GM12878 (cell line): ENCODE data around the gene NAV2. TPM values are rescaled to one million over a fixed set of nuclear protein-coding genes. Genes with fewer than 3 reads are reported as not detected.

Experiments
- ATAC-seq: fragments of 200-7000 bp; cut with Tn5 transposase; 3 replicates; pipeline ENCODE4 v1.9.1; 2020; ENCODE audit warnings: mild to moderate bottlenecking, moderate library complexity
- BruUV-seq: library from RNA; stranded (reverse); fragments of 400-500 nt; replicated peaks from 2 replicates; lab custom pipeline; 2021; lab: Mats Ljungman, UMichigan
- CTCF ChIA-PET: fragments of 300-600 bp; sonication (Branson Sonifier 250); formaldehyde crosslinking; extraction: SDS; loops from one replicate; lab custom pipeline; 2021; ENCODE audit warnings: inconsistent platforms; lab: Yijun Ruan, JAX
- POLR2A ChIA-PET: fragments of 350-600 bp; formaldehyde crosslinking; extraction: SDS; loops from one replicate; lab custom pipeline; 2021; ENCODE audit warnings: inconsistent platforms; lab: Charles Lee
- RAD21 ChIA-PET: fragments of 300-600 bp; sonication (Branson Sonifier 250); formaldehyde crosslinking; loops from one replicate; lab custom pipeline; 2023; ENCODE audit warnings: antibody characterized with exemption; ENCODE audit not compliant: unreplicated experiment; lab: Charles Lee
- SMC1A ChIA-PET: fragments of 300-600 bp; sonication (Branson Sonifier 250); formaldehyde crosslinking; loops from one replicate; lab custom pipeline; 2023; ENCODE audit not compliant: unreplicated experiment, uncharacterized antibody; lab: Charles Lee
- DNase-seq: peaks from one replicate; pipeline ENCODE4 v3.0.0-alpha.2; 2011; ENCODE audit warnings: low read depth, low spot score
- FAIRE-seq: peaks from 3 replicates; lab custom pipeline; 2011; peaks lifted over from hg19 to GRCh38; lab: Jason Lieb, UNC
- H2AFZ ChIP-seq: 2 replicates; pipeline ENCODE4 v1.6.0; 2011; ENCODE audit warnings: low read depth, low read length, control low read depth; ENCODE audit not compliant: control insufficient read depth
- H3K27ac ChIP-seq: 2 replicates; pipeline ENCODE4 v1.5.1; 2011; ENCODE audit warnings: control low read depth; ENCODE audit not compliant: control insufficient read depth, insufficient read depth
- H3K27me3 ChIP-seq, 2 experiments: replicated peaks in 1 of 2; 2 replicates each; pipeline versions ENCODE4 v1.6.0 to v1.6.1; 2011; ENCODE audit warnings: low read length in 1 of 2; ENCODE audit not compliant: control insufficient read depth in 2 of 2, insufficient read depth in 2 of 2
- H3K36me3 ChIP-seq, 2 experiments: 2 replicates each; pipeline ENCODE4 v1.5.1; 2011; ENCODE audit warnings: low read length in 1 of 2; ENCODE audit not compliant: control insufficient read depth in 2 of 2, insufficient read depth in 2 of 2
- H3K4me1 ChIP-seq: 2 replicates; pipeline ENCODE4 v1.6.1; 2011; ENCODE audit warnings: mild to moderate bottlenecking, low read length, moderate library complexity, mixed read lengths; ENCODE audit not compliant: control insufficient read depth, insufficient read depth
- H3K4me2 ChIP-seq: 2 replicates; pipeline ENCODE4 v1.6.0; 2011; ENCODE audit warnings: control low read depth; ENCODE audit not compliant: control insufficient read depth, insufficient read depth
- H3K4me3 ChIP-seq: fragments of 200-600 bp; sonication (generic); 2 replicates; pipeline ENCODE4 v1.5.1; 2016
- H3K79me2 ChIP-seq: 2 replicates; pipeline ENCODE4 v1.6.0; 2011; ENCODE audit warnings: low read length; ENCODE audit not compliant: control insufficient read depth, insufficient read depth
- H3K9ac ChIP-seq: 2 replicates; pipeline ENCODE4 v1.8.0; 2011; ENCODE audit warnings: low read length, control low read depth, mixed read lengths; ENCODE audit not compliant: control insufficient read depth, insufficient read depth
- H3K9me3 ChIP-seq: replicated peaks from 3 replicates; pipeline ENCODE4 v1.5.1; 2011; ENCODE audit warnings: mild to moderate bottlenecking, low read length; ENCODE audit not compliant: control insufficient read depth, insufficient read depth
- H4K20me1 ChIP-seq: 2 replicates; pipeline ENCODE4 v1.6.0; 2011; ENCODE audit not compliant: control insufficient read depth, insufficient read depth
- EP300 ChIP-seq, 2 experiments: fragments of 150-350 bp in 1 of 2; IDR thresholded peaks; 2 replicates each; pipeline ENCODE4 v1.6.1; 2011 to 2012; ENCODE audit warnings: low read depth in 2 of 2, low read length in 2 of 2, borderline replicate concordance in 1 of 2, improper control_type of control experiment in 1 of 2, inconsistent platforms in 1 of 2; ENCODE audit not compliant: control insufficient read depth in 1 of 2
- FOXK2 ChIP-seq: fragments of 450-650 bp; IDR thresholded peaks from 2 replicates; pipeline ENCODE4 v1.6.1; 2017; ENCODE audit warnings: mild to moderate bottlenecking, moderate library complexity
- HCFC1 ChIP-seq: fragments of 150-350 bp; IDR thresholded peaks from 2 replicates; pipeline ENCODE4 v1.6.1; 2014; ENCODE audit warnings: low read length
- MLLT1 ChIP-seq: fragments of 450-650 bp; IDR thresholded peaks from 2 replicates; pipeline ENCODE4 v1.6.1; 2016; ENCODE audit warnings: mild to moderate bottlenecking
- MTA3 ChIP-seq: IDR thresholded peaks from 2 replicates; pipeline ENCODE4 v1.6.1; 2012; ENCODE audit warnings: low read length, inconsistent platforms, borderline replicate concordance
- RELB ChIP-seq: fragments of 450-650 bp; IDR thresholded peaks from 2 replicates; pipeline ENCODE4 v1.6.1; 2017; ENCODE audit warnings: low read depth, mild to moderate bottlenecking, moderate library complexity
- ZNF217 ChIP-seq: fragments of 450-650 bp; IDR thresholded peaks from 2 replicates; pipeline ENCODE4 v1.6.1; 2017; ENCODE audit warnings: antibody characterized with exemption, mild to moderate bottlenecking
- WGBS: methylation state at CpG from one replicate; pipeline ENCODE4 v1.1.6; 2016; ENCODE audit warnings: low lambda C conversion rate; ENCODE audit not compliant: insufficient replicate concordance, insufficient coverage; ENCODE audit errors: missing lambda C conversion rate; 5-methylcytosine and 5-hydroxymethylcytosine counted together
- in situ Hi-C: fragments of 300-500 bp; cut with MboI; formaldehyde crosslinking; loops from 9 replicates; pipeline ENCODE4 v1.14.3; 2018; ENCODE audit warnings: mixed read lengths
- intact Hi-C: fragments of 100-400 bp; cut with micrococcal nuclease; formaldehyde crosslinking; loops from one replicate; pipeline ENCODE4 v1.14.2; 2022; ENCODE audit not compliant: unreplicated experiment
- polyA plus RNA-seq, 11 experiments: library from polyadenylated mRNA; depleted of rRNA in 4 of 11; unstranded in 6 of 11; stranded (reverse) in 5 of 11; fragments of >200 nt; fragmentation: Nextera tagmentation in 4 of 11; fragmentation: Illumina TruSeq in 1 of 11; extraction: Ambion mirVana in 4 of 11; extraction: Trizol in 1 of 11; gene quantifications; 1 replicate in 1 of 11; 2 replicates in 10 of 11; pipeline versions ENCODE4 v1.2.1 to v1.2.3, GENCODE V29; 2011 to 2016; ENCODE audit warnings: inconsistent platforms in 2 of 11, missing spikeins in 2 of 11, low read depth in 1 of 11
- total RNA-seq, 4 experiments: library from RNA; depleted of rRNA in 3 of 4; stranded (reverse); fragments of >200 nt in 3 of 4; fragmentation: Illumina TruSeq in 1 of 4; extraction: Trizol in 1 of 4; gene quantifications; 2 replicates each; pipeline versions ENCODE4 v1.2.1 to v1.2.3, GENCODE V29; 2013 to 2021
- TF ChIP-seq, protein P1 (sequence below): IDR thresholded peaks from 2 replicates; pipeline ENCODE4 v1.6.1; 2012; ENCODE audit warnings: mild to moderate bottlenecking, low read depth, low read length
- TF ChIP-seq, protein P2 (sequence below): fragments of 450-650 bp; IDR thresholded peaks from 2 replicates; pipeline ENCODE4 v1.6.1; 2017; ENCODE audit warnings: borderline replicate concordance

NAV2 gene
- total and polyA plus RNA-seq, 10 of the 15 experiments (the other 5 are each of a cell fraction or from before 2014, with no cell fraction given), result 0.35 to 6.1 (median 1.1) TPM

DNA sequence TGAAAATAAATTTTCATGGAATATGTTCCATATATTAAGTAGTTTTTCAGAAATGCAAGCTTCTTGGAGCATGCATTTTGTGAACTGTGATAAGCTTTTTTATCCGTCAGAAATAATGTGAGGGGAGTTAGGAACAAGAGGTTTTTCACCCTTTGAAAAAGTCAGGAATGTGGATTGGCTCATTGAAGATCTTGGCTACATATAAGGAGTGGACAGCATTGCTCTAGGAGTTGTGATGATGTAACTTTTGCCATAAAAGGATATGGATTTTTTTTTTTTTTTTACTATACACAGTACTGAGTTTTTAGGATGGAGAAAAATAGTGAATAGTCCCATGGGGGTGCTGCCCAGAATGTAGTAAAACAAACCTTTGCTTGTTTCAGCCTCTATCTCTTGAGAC lies 180.2 kb downstream of the NAV2 start:
- H2AFZ ChIP-seq, result no peak overlapping the region
- FAIRE-seq, result no peak
- no peak overlapping the region for H3K9ac ChIP-seq
- no TSS peak for BruUV-seq
- H3K9me3 ChIP-seq, result no peaks in the 10 kb centered on the region
- WGBS, result 0% methylated on average over 1 of the region's 1 CpG
- H3K27me3 ChIP-seq, result no peaks in the 10 kb centered on the region
- no peaks in the 10 kb centered on the region for H3K36me3 ChIP-seq
- RAD21 ChIA-PET, result no interaction called here
- in situ Hi-C loops, result no loop called here
- H3K4me2 ChIP-seq, result no peak overlapping the region
- H3K79me2 ChIP-seq, result no peaks in the 10 kb centered on the region
- no peak overlapping the region for H3K27ac ChIP-seq
- DNase-seq, result no peak
- SMC1A ChIA-PET, result no interaction called here
- POLR2A ChIA-PET, result no interaction called here
- no peak overlapping the region for H3K4me3 ChIP-seq
- H3K4me1 ChIP-seq, result no peaks in the 10 kb centered on the region
- ATAC-seq, result no peak
- CTCF ChIA-PET, result interaction anchor here (0.7 kb wide), 1 partner anchor 157 kb away, joined by 3 read pairs; no protein-coding TSS in a partner anchor
- intact Hi-C loops, result no loop called here
- TF ChIP-seq ZNF217 (no peak), FOXK2 (no peak), MLLT1 (no peak), RELB (no peak), MTA3 (no peak), EP300 (IDR thresholded peaks at IDR 0.05; ENCODE audit: borderline replicate concordance in 1 of 2, control insufficient read depth in 1 of 2, low read depth in 2 of 2, low read length in 2 of 2) (no peak), HCFC1 (no peak)
- TF ChIP-seq, protein P1, sequence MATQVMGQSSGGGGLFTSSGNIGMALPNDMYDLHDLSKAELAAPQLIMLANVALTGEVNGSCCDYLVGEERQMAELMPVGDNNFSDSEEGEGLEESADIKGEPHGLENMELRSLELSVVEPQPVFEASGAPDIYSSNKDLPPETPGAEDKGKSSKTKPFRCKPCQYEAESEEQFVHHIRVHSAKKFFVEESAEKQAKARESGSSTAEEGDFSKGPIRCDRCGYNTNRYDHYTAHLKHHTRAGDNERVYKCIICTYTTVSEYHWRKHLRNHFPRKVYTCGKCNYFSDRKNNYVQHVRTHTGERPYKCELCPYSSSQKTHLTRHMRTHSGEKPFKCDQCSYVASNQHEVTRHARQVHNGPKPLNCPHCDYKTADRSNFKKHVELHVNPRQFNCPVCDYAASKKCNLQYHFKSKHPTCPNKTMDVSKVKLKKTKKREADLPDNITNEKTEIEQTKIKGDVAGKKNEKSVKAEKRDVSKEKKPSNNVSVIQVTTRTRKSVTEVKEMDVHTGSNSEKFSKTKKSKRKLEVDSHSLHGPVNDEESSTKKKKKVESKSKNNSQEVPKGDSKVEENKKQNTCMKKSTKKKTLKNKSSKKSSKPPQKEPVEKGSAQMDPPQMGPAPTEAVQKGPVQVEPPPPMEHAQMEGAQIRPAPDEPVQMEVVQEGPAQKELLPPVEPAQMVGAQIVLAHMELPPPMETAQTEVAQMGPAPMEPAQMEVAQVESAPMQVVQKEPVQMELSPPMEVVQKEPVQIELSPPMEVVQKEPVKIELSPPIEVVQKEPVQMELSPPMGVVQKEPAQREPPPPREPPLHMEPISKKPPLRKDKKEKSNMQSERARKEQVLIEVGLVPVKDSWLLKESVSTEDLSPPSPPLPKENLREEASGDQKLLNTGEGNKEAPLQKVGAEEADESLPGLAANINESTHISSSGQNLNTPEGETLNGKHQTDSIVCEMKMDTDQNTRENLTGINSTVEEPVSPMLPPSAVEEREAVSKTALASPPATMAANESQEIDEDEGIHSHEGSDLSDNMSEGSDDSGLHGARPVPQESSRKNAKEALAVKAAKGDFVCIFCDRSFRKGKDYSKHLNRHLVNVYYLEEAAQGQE, result no peak
- TF ChIP-seq, protein P2, sequence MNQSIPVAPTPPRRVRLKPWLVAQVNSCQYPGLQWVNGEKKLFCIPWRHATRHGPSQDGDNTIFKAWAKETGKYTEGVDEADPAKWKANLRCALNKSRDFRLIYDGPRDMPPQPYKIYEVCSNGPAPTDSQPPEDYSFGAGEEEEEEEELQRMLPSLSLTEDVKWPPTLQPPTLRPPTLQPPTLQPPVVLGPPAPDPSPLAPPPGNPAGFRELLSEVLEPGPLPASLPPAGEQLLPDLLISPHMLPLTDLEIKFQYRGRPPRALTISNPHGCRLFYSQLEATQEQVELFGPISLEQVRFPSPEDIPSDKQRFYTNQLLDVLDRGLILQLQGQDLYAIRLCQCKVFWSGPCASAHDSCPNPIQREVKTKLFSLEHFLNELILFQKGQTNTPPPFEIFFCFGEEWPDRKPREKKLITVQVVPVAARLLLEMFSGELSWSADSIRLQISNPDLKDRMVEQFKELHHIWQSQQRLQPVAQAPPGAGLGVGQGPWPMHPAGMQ, result no peak
- H4K20me1 ChIP-seq, result no peaks in the 10 kb centered on the region
